MM.1S (cell line): ENCODE measurements around the gene C19orf67.
A peak's percentile ranks its signal among the peaks of the same experiment; 100 is the strongest.

Experiments used
- DNase-seq: peaks from one replicate; pipeline ENCODE4 v3.0.0-alpha.2; 2015
- H2AFZ ChIP-seq: fragments of 300-600 bp; sonication (generic); 2 replicates; pipeline ENCODE4 v1.6.0; 2016; ENCODE audit warnings: antibody characterized with exemption, low read length
- H3F3A ChIP-seq: fragments of 300-600 bp; sonication (generic); 2 replicates; pipeline ENCODE4 v1.6.1; 2016; ENCODE audit warnings: mild to moderate bottlenecking, antibody characterized with exemption, low read length, moderate library complexity, mixed read lengths; ENCODE audit not compliant: insufficient read depth
- H3K27ac ChIP-seq: fragments of 300-600 bp; sonication (generic); 2 replicates; pipeline ENCODE4 v1.5.1; 2016; ENCODE audit warnings: mild to moderate bottlenecking, low read length
- H3K27me3 ChIP-seq: fragments of 300-600 bp; sonication (generic); replicated peaks from 2 replicates; pipeline ENCODE4 v1.6.0; 2016; ENCODE audit warnings: low read length; ENCODE audit not compliant: insufficient read depth
- H3K36me3 ChIP-seq: fragments of 300-600 bp; sonication (generic); replicated peaks from 2 replicates; pipeline ENCODE4 v1.6.1; 2016; ENCODE audit warnings: mild to moderate bottlenecking, low read length, mixed read lengths; ENCODE audit not compliant: insufficient read depth
- H3K4me1 ChIP-seq: fragments of 300-600 bp; sonication (generic); 2 replicates; pipeline ENCODE4 v1.6.1; 2016; ENCODE audit warnings: low read length, mixed read lengths
- H3K4me2 ChIP-seq: fragments of 300-600 bp; sonication (generic); 2 replicates; pipeline ENCODE4 v1.6.0; 2016; ENCODE audit warnings: low read depth, low read length
- H3K4me3 ChIP-seq: fragments of 300-600 bp; sonication (generic); 2 replicates; pipeline ENCODE4 v1.5.1; 2016; ENCODE audit warnings: low read length, mixed read lengths
- H3K79me2 ChIP-seq: fragments of 300-600 bp; sonication (generic); 2 replicates; pipeline ENCODE4 v1.6.1; 2016; ENCODE audit warnings: mixed run types, low read length, mixed read lengths
- H3K9ac ChIP-seq: fragments of 300-600 bp; sonication (generic); 2 replicates; pipeline ENCODE4 v1.6.1; 2016; ENCODE audit warnings: low read length, mixed read lengths
- H3K9me2 ChIP-seq: fragments of 300-600 bp; sonication (generic); replicated peaks from 2 replicates; pipeline ENCODE4 v1.6.1; 2016; ENCODE audit warnings: mild to moderate bottlenecking, low read length, mixed read lengths; ENCODE audit not compliant: insufficient read depth
- H3K9me3 ChIP-seq: fragments of 300-600 bp; sonication (generic); replicated peaks from 2 replicates; pipeline ENCODE4 v1.6.1; 2016; ENCODE audit warnings: mild to moderate bottlenecking, low read length, mixed read lengths; ENCODE audit not compliant: insufficient read depth
- H4K20me1 ChIP-seq: fragments of 300-600 bp; sonication (generic); 2 replicates; pipeline ENCODE4 v1.6.1; 2016; ENCODE audit warnings: mild to moderate bottlenecking, low read length, moderate library complexity, mixed read lengths; ENCODE audit not compliant: insufficient read depth
- EZH2 ChIP-seq: fragments of 300-600 bp; sonication (generic); optimal IDR thresholded peaks from 2 replicates; pipeline ENCODE3; 2017; ENCODE audit warnings: low read depth, mild to moderate bottlenecking, antibody characterized with exemption, low read length, mixed read lengths
- EZH2phosphoT487 ChIP-seq: fragments of 300-600 bp; sonication (generic); IDR thresholded peaks from 2 replicates; pipeline ENCODE4 v1.6.1; 2018; ENCODE audit warnings: antibody characterized with exemption, low read length
- TF ChIP-seq, protein P1 (sequence below): fragments of 300-600 bp; sonication (generic); IDR thresholded peaks from 2 replicates; pipeline ENCODE4 v1.5.1; 2016; ENCODE audit warnings: antibody characterized with exemption, low read length, mixed read lengths

C19orf67 gene

DNA sequence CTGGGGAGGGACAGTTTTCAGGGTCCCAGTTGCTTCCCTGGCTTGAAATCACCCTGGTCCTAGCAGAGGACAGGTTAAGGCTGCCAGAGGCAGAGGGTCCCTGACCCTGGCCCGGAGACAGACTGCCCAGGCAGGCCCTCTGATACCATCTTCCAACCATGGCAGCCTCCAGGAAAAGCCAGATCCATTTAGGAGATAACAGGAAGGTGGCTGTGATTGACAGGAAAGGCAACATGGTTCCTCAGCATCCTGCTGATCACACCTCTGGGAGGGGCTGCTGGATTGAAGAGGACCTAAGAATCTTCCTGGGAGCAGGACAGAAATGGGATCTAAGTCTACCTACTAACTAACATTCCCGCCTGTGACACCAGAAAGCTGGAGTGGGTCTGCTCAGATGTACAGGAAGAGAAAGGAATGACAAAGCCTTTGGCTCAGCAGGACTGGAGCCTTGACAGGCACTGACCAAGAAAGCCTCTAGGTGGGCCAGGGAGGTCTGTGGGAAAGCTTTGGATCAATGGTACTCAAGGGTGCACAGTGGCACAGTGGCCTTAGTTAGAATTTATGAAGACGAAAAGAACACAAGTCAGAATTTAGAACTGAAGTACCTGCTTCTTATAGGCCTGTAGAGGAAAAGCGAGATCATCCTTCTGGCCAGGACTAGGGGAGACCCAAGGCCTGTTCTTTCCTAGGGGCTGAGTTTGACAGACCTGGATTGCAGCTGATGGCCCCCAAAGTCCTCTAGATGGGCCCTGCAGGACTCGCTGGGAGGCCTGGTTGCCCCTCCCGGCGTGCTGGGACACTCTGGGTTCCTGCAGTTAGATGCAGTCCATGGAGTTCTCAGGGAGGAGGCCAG, 34.3 kb upstream of the C19orf67 start:
- Histone ChIP-seq H3K9ac (no peak overlapping the region), H3K4me2 (no peak overlapping the region), H3K4me1 (peaks cover 14% of the 10 kb centered on the region), H3K79me2 (peaks cover 23% of the 10 kb centered on the region), H4K20me1 (no peaks in the 10 kb centered on the region), H3F3A (peaks cover 24% of the 10 kb centered on the region), H3K4me3 (no peak overlapping the region), H3K9me3 (no peaks in the 10 kb centered on the region), H3K36me3 (no peaks in the 10 kb centered on the region), H3K9me2 (no peaks in the 10 kb centered on the region), H3K27me3 (no peaks in the 10 kb centered on the region), H3K27ac (no peak overlapping the region; the same call in 1 of the 2 replicates), H2AFZ (no peak overlapping the region)
- TF ChIP-seq, protein P1, sequence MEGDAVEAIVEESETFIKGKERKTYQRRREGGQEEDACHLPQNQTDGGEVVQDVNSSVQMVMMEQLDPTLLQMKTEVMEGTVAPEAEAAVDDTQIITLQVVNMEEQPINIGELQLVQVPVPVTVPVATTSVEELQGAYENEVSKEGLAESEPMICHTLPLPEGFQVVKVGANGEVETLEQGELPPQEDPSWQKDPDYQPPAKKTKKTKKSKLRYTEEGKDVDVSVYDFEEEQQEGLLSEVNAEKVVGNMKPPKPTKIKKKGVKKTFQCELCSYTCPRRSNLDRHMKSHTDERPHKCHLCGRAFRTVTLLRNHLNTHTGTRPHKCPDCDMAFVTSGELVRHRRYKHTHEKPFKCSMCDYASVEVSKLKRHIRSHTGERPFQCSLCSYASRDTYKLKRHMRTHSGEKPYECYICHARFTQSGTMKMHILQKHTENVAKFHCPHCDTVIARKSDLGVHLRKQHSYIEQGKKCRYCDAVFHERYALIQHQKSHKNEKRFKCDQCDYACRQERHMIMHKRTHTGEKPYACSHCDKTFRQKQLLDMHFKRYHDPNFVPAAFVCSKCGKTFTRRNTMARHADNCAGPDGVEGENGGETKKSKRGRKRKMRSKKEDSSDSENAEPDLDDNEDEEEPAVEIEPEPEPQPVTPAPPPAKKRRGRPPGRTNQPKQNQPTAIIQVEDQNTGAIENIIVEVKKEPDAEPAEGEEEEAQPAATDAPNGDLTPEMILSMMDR, result no peak
- TF ChIP-seq EZH2phosphoT487 (no peak), EZH2 (no peak)
- DNase-seq, result no peak

DNA sequence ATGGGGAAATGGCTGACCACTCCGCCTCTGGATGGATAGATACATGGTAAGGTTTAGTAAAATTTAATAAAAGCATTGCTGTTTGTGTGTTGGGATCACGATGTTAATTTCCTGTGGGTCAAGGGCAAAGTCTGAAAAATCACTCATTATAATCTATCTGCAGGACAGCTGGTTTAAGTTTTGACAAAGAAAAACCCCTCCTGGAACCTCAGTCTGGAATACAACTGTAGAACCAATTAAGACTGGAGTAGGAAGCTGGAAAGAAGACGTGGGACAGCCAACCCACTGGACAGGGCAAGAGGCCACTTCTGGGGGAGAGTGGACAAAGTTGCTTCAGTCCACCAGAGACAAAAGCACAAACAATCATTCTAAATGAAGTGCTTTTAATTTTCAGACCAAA, 33.6 kb upstream of the C19orf67 start:
- Histone ChIP-seq H3K9me2 (no peaks in the 10 kb centered on the region), H3F3A (peaks cover 24% of the 10 kb centered on the region), H2AFZ (no peak overlapping the region), H3K27ac (peak overlapping the region; percentile 66; the same call in 1 of the 2 replicates), H3K4me3 (no peak overlapping the region), H3K79me2 (peaks cover 30% of the 10 kb centered on the region), H3K27me3 (no peaks in the 10 kb centered on the region), H3K9me3 (no peaks in the 10 kb centered on the region), H4K20me1 (no peaks in the 10 kb centered on the region), H3K4me1 (peaks cover 14% of the 10 kb centered on the region), H3K4me2 (no peak overlapping the region), H3K9ac (no peak overlapping the region; the same call in 1 of the 2 replicates), H3K36me3 (no peaks in the 10 kb centered on the region)
- no peak for DNase-seq
- TF ChIP-seq EZH2phosphoT487 (no peak), EZH2 (no peak)
- TF ChIP-seq, protein P1, result no peak

- Histone ChIP-seq H3K79me2 (peaks cover 38% of the 10 kb centered on the region), H3K27me3 (no peaks in the 10 kb centered on the region), H3K4me2 (peak overlapping the region; percentile 77), H3K27ac (peak overlapping the region; percentile 66; the same call in 1 of the 2 replicates), H3K4me1 (peaks cover 15% of the 10 kb centered on the region), H3F3A (peaks cover 24% of the 10 kb centered on the region), H2AFZ (peak overlapping the region; percentile 57), H3K9me3 (no peaks in the 10 kb centered on the region), H3K9me2 (no peaks in the 10 kb centered on the region), H3K4me3 (peak overlapping the region; percentile 56), H3K36me3 (no peaks in the 10 kb centered on the region), H3K9ac (peak overlapping the region; percentile 66), H4K20me1 (no peaks in the 10 kb centered on the region)
- TF ChIP-seq EZH2, result no peak
- TF ChIP-seq, protein P1, result no peak
- TF ChIP-seq EZH2phosphoT487, result no peak
- no peak for DNase-seq
Measured at GRCh38 chr19:14118165-14119051, 32.8 kb upstream of the C19orf67 start.
